Small intestine (tissue), 7 donors: ENCODE data around the gene SERPINA1. TPM values are rescaled to one million over a fixed set of nuclear protein-coding genes. Genes with fewer than 3 reads are reported as not detected.

Experiments used
- DNase-seq, 2 donors: peaks; one replicate each; pipeline versions ENCODE4 v3.0.0 to v3.0.0-alpha.2; 2013
- FAIRE-seq: peaks from 2 replicates; lab custom pipeline; 2012; peaks lifted over from hg19 to GRCh38; lab: Jason Lieb, UNC
- H3K27ac ChIP-seq, 3 donors: one replicate each; pipeline ENCODE4 v1.5.1; 2013; ENCODE audit warnings: low read length in 2 of 3, mild to moderate bottlenecking in 2 of 3, control low read depth in 1 of 3, inconsistent platforms in 1 of 3, low read depth in 1 of 3, moderate library complexity in 1 of 3
- H3K27me3 ChIP-seq, 3 donors: one replicate each; pipeline ENCODE4 v1.6.1; 2013; ENCODE audit warnings: low read length in 3 of 3, inconsistent platforms in 1 of 3; ENCODE audit not compliant: control insufficient read depth in 3 of 3, insufficient read depth in 3 of 3
- H3K36me3 ChIP-seq, 3 donors: one replicate each; pipeline ENCODE4 v1.6.1; 2013; ENCODE audit warnings: low read length in 3 of 3, inconsistent platforms in 1 of 3, low read depth in 1 of 3, mild to moderate bottlenecking in 1 of 3, moderate library complexity in 1 of 3; ENCODE audit not compliant: control insufficient read depth in 3 of 3, insufficient read depth in 2 of 3
- H3K4me1 ChIP-seq, 3 donors: one replicate each; pipeline ENCODE4 v1.6.1; 2013; ENCODE audit warnings: low read length in 2 of 3, inconsistent platforms in 1 of 3, low read depth in 1 of 3, mild to moderate bottlenecking in 1 of 3, moderate library complexity in 1 of 3; ENCODE audit not compliant: control insufficient read depth in 3 of 3, insufficient read depth in 2 of 3
- H3K4me3 ChIP-seq, 3 donors: one replicate each; pipeline ENCODE4 v1.5.1; 2013; ENCODE audit warnings: low read length in 3 of 3, control low read depth in 1 of 3, inconsistent platforms in 1 of 3, low read depth in 1 of 3, mild to moderate bottlenecking in 1 of 3, moderate library complexity in 1 of 3
- H3K9me3 ChIP-seq, 2 donors: one replicate each; pipeline ENCODE4 v1.6.1; 2013; ENCODE audit warnings: low read depth in 1 of 2, low read length in 1 of 2; ENCODE audit not compliant: control insufficient read depth in 2 of 2, insufficient read depth in 1 of 2
- WGBS, 3 donors: extraction: QIAGEN DNeasy Blood & Tissue Kit; methylation state at CpG; one replicate each; pipeline ENCODE4 v1.1.7; 2013; 5-methylcytosine and 5-hydroxymethylcytosine counted together
- polyA plus RNA-seq, 4 donors: library from polyadenylated mRNA; stranded (reverse) in 3 of 4; unstranded in 1 of 4; fragments of 200-250 nt in 3 of 4; fragments of 120-200 nt in 1 of 4; gene quantifications; one replicate each; pipeline versions ENCODE4 v1.2.1 to v1.2.3, GENCODE V29; 2013
- donor health status: healthy with polysubstance abuse.
- donor health status: control.
- donor health status: control.
- donor health status: Bipolar disorder and iron deficiency.
- donor health status: healthy.

SERPINA1 gene
- polyA plus RNA-seq, 4 donors: 204 to 3,497 (median 330) TPM

DNA sequence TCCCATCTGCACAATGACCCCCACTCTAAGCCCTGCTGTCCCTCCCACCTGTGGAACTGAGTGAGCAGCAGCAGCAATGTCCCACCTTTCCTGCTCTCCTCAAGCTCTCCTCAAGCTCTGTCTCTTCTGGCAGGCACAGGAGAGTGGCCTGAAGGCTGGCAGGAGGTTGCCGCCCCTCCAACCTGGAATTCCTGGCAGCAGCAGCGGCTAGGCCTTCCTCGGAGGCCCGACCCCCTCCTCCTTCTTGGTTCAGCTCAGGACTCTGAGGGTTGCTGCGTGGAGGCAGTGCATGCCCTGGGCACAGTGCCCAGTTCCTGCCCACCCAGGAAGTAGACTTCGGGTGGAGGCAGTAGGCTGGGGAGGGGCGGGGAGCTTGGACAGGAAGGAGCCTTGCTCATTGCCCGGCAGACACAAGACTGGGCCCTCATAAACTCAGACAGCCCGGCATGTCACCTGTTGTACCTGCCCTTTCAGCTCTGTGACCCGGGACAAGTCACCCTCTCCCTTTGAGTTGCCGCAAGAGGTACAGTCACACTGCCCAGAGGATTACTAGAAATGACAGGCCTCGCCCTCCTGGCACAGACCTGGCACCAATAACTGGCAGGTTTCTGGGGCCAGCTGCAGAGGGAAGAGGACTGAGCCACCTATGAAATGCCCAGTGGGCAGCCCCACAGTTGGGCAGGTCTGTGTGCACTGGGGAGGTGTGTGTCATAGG is 2.1 kb upstream of the SERPINA1 start:
- WGBS, 3 donors: 8 to 37% (median 20%) methylated on average over 12 of the region's 12 CpGs
- Histone ChIP-seq H3K27ac (peak overlapping the region; percentile 61 to 80 (median 63)), H3K9me3 (no peaks in the 10 kb centered on the region), H3K36me3 (peaks cover 0 to 5% (median 0%) of the 10 kb centered on the region in 3 donors), H3K4me3 (peak overlapping the region in 1 of 3 donors; percentile 33), H3K4me1 (peaks cover 0 to 46% (median 5%) of the 10 kb centered on the region in 3 donors), H3K27me3 (no peaks in the 10 kb centered on the region)
- DNase-seq (peak; percentile 71 to 94), FAIRE-seq (no peak)

DNA sequence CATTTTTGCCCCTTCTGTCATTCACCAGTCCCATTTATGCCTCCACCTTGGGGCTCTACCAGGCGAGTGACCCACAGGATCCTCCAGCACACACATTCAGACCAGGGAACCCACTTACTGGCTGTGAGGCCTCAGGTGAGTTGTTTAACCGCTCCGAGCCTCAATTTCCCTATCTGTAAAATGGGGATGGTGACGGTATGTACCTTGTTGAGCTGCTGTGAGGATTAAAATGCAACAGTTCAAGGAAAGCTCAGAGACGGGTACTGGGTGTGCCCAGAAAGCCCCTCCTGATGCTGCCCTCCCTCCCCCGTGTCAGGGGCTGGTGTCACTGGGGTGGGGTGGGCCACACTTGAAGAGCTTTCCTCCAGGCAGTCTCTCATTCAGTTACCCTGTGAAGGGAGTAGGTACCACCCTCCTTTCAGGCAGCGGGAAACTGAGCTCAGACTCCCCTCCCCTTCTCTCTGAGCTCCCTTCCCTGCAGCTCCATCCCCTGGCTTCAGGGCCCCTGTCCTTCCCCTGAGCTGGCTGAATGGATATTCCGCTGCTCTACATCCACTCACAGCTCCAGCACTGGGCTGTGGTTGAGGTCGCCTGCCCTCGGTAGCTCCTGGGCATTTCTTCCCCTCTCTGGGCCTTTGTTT is 1.4 kb upstream of the SERPINA1 start:
- 68 to 79% (median 77%) methylated on average over 10 of the region's 10 CpGs for WGBS, 3 donors
- Histone ChIP-seq H3K27me3 (no peaks in the 10 kb centered on the region), H3K27ac (peak overlapping the region; percentile 63 to 88 (median 80)), H3K9me3 (no peaks in the 10 kb centered on the region), H3K4me3 (peak overlapping the region in 1 of 3 donors; percentile 33), H3K4me1 (peaks cover 0 to 43% (median 5%) of the 10 kb centered on the region in 3 donors), H3K36me3 (peaks cover 0 to 5% (median 0%) of the 10 kb centered on the region in 3 donors)
- FAIRE-seq (no peak), DNase-seq (no peak)

DNA sequence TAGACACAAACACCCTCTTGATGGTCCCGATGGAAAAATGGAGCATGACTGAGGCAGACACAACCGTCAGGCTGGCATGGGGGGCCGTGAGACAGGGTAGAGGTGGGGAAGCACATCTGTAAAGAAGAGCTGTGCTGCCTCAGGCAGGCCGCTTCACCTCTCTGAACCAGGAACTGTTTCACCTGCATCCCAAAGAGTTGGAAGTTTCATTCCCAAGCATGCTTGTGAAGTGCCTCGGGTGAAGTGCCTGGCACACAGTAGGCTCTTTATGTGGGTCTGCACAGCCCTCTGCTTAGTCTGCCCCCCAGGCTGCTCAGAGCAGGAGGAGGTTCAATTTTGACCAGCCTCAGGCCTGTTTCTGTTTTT is 685 bp upstream of the SERPINA1 start:
- peak overlapping the region; percentile 51 to 88 (median 74) for H3K27ac ChIP-seq
- H3K4me3 ChIP-seq: peak overlapping the region in 1 of 3 donors; percentile 68
- WGBS, 3 donors: 79 to 81% (median 80%) methylated on average over 5 of the region's 5 CpGs
- H3K9me3 ChIP-seq: no peaks in the 10 kb centered on the region
- peaks cover 0 to 9% (median 0%) of the 10 kb centered on the region in 3 donors for H3K36me3 ChIP-seq
- DNase-seq (no peak), FAIRE-seq (no peak)
- peaks cover 0 to 43% (median 5%) of the 10 kb centered on the region in 3 donors for H3K4me1 ChIP-seq
- H3K27me3 ChIP-seq: no peaks in the 10 kb centered on the region

- no peak for DNase-seq
- H3K27ac ChIP-seq: peak overlapping the region; percentile 61 to 88 (median 84)
- peaks cover 0 to 16% (median 0%) of the 10 kb centered on the region in 3 donors for H3K36me3 ChIP-seq
- peaks cover 0 to 52% (median 5%) of the 10 kb centered on the region in 3 donors for H3K4me1 ChIP-seq
- 43 to 62% (median 57%) methylated on average over 6 of the region's 6 CpGs for WGBS, 3 donors
- no peak for FAIRE-seq
- no peaks in the 10 kb centered on the region for H3K27me3 ChIP-seq
- no peaks in the 10 kb centered on the region for H3K9me3 ChIP-seq
- peak overlapping the region in 2 of 3 donors; percentile 43 to 68 for H3K4me3 ChIP-seq
Observed at GRCh38 chr14:94388027-94388383, 397 bp downstream of the SERPINA1 start.

- Histone ChIP-seq H3K27ac (peak overlapping the region; percentile 61 to 88 (median 84)), H3K9me3 (no peaks in the 10 kb centered on the region), H3K27me3 (no peaks in the 10 kb centered on the region), H3K36me3 (peaks cover 0 to 22% (median 0%) of the 10 kb centered on the region in 3 donors), H3K4me3 (peak overlapping the region in 2 of 3 donors; percentile 43 to 68), H3K4me1 (peaks cover 0 to 52% (median 5%) of the 10 kb centered on the region in 3 donors)
- 54 to 69% (median 55%) methylated on average over 12 of the region's 12 CpGs for WGBS, 3 donors
- FAIRE-seq (no peak), DNase-seq (peak; percentile 52 to 60)
Observed at GRCh38 chr14:94387051-94388026, 1.1 kb downstream of the SERPINA1 start.

- peak; percentile 40 to 63 for DNase-seq
- Histone ChIP-seq H3K27ac (peak overlapping the region; percentile 58 to 88 (median 61)), H3K27me3 (no peaks in the 10 kb centered on the region), H3K4me3 (peak overlapping the region in 2 of 3 donors; percentile 34 to 68), H3K36me3 (peaks cover 0 to 28% (median 0%) of the 10 kb centered on the region in 3 donors), H3K9me3 (no peaks in the 10 kb centered on the region), H3K4me1 (peaks cover 0 to 52% (median 5%) of the 10 kb centered on the region in 3 donors)
- no peak for FAIRE-seq
- WGBS, 3 donors: 34 to 62% (median 45%) methylated on average over 14 of the region's 14 CpGs
Observed at GRCh38 chr14:94386085-94387031, 2.0 kb downstream of the SERPINA1 start.

DNA sequence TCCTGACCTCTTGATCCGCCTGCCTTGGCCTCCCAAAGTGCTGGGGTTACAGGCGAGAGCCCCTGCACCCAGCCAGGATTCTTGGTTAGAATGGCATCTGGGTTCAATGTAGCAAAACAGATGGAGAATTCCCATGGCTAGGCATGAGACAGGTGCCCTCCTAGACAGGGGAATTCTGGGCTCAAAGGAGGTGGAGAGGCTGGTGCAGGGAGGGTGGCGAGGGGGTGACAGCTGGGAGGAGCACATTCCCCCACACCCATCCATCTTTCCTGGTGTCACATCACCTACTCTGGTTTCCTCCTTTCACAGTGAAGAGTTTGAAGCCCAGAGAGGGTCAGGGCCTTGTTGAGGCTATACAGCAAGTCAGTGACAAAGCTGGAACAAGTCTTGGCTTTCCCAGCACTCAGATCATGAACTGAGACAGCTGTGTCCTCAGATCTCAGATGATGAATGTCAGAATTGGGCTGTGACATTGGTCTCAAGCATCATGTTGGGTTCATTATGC is 2.8 kb downstream of the SERPINA1 start:
- Histone ChIP-seq H3K4me1 (peaks cover 0 to 45% (median 2%) of the 10 kb centered on the region in 3 donors), H3K27me3 (no peaks in the 10 kb centered on the region), H3K36me3 (peaks cover 0 to 34% (median 0%) of the 10 kb centered on the region in 3 donors), H3K27ac (peak overlapping the region; percentile 45 to 88 (median 56)), H3K9me3 (no peaks in the 10 kb centered on the region), H3K4me3 (peak overlapping the region in 1 of 3 donors; percentile 68)
- 75 to 84% (median 82%) methylated on average over 3 of the region's 3 CpGs for WGBS, 3 donors
- DNase-seq (peak in 1 of 2 donors; percentile 23), FAIRE-seq (no peak)
